GM13976 (cell line): ENCODE results near the gene QTRT2.

Source experiments
- DNase-seq: peaks from one replicate; pipeline ENCODE4 v3.0.0; 2012; ENCODE audit warnings: low spot score
- in situ Hi-C: fragments of 300-500 bp; cut with MboI; formaldehyde crosslinking; loops from one replicate; pipeline ENCODE4 v1.12.0; 2022; ENCODE audit warnings: low sequenced_read_pairs, mixed read lengths, inconsistent platforms; ENCODE audit not compliant: unreplicated experiment
- TF ChIP-seq, protein P1 (sequence below): IDR thresholded peaks from 2 replicates; pipeline ENCODE4 v1.5.1; 2012; ENCODE audit warnings: borderline replicate concordance, mild to moderate bottlenecking; ENCODE audit not compliant: insufficient read depth; ENCODE audit errors: extremely low read depth, missing control alignments, control extremely low read depth

The QTRT2 gene

DNA sequence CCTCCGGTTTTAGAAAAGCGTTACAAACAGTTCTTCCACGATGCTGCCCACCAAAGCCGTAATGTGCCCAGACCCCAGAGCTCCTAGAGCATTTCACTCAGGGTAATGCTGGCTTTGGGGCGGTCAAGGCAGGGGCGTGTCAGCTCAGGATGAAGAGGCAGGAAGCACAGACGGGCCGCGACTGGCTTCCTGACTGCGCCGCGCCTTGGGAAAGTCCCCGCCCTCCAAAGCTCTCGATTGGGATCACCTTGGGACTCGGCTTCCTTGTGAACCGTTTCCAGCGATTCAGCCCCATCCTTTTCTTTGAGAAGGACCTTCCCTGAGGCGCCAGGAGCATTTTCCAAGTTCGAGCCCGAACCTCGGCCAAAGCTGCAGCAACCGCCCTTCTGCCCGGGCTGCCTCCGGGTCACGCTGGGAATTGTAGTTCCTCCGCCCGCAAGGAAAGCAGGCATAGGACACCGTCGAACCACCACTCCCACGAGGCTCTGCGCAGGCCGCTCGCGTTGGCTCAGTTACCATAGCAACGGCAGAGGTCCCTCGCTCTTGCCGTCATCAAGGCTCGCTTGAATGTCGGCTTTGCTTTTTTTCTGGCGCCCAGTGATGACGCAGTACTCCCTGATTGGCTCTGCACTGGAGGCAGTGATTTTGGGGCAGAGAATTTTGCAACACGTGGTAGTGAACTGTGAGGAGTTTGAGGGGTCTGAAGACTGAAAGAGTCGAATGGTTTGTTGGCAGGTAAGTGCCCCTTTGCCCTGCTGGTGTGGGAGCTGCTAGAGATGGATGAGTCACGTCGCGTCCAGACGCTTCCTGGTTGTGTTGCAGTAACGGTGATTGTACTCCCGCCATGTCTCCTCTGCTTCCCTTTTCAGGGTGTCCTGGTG lies at the start of gene QTRT2, which contains the start of gene CCDC191:
Gene QTRT2 (plus strand): TSS at position 608 of the 881 bp plus-strand sequence. CDS start 8,521 bp downstream, outside the sequence.
Gene CCDC191 (minus strand): TSS at position 397 of the 881 bp plus-strand sequence. CDS start 60 bp downstream, at position 337.
- peak; percentile 92 for DNase-seq
- in situ Hi-C loops = no loop called here
- TF ChIP-seq, protein P1, sequence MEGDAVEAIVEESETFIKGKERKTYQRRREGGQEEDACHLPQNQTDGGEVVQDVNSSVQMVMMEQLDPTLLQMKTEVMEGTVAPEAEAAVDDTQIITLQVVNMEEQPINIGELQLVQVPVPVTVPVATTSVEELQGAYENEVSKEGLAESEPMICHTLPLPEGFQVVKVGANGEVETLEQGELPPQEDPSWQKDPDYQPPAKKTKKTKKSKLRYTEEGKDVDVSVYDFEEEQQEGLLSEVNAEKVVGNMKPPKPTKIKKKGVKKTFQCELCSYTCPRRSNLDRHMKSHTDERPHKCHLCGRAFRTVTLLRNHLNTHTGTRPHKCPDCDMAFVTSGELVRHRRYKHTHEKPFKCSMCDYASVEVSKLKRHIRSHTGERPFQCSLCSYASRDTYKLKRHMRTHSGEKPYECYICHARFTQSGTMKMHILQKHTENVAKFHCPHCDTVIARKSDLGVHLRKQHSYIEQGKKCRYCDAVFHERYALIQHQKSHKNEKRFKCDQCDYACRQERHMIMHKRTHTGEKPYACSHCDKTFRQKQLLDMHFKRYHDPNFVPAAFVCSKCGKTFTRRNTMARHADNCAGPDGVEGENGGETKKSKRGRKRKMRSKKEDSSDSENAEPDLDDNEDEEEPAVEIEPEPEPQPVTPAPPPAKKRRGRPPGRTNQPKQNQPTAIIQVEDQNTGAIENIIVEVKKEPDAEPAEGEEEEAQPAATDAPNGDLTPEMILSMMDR = no peak

DNA sequence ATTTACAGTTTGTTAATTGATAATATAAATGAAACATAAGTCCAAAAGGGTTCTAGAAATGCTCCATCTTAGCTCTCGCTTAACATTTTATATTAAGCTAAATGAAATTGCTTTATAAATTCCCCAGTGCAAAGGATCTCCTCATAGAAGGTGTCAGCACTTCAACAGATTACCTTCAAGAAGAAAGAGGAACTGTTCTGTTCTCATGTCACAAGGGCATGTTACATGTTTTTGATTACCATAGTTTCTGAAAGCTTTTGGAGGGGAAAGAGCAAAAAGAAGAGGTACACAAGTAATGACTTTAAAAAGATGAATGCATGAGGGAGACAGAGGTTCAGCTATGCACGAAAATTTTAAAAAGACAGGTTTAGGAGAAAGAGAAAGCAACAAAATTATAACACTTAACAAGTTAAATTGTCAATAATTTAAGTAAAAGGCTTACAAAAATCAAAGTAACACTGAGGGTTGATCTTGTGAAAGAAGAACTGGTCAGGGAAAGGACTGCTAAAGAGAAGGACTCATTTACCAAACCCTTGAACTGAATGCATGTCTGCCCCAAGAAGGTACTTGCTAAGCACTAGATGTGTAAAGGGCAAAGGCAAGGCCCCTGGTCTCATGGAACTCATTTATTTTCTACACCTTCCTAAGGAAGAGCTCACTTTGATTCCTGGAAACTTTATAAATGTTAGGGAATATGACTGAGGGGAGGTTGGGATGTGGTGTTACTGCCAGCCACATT lies 45.3 kb upstream of the QTRT2 start:
- in situ Hi-C loops = no loop called here
- peak; percentile 20 for DNase-seq
- TF ChIP-seq, protein P1 = no peak

DNA sequence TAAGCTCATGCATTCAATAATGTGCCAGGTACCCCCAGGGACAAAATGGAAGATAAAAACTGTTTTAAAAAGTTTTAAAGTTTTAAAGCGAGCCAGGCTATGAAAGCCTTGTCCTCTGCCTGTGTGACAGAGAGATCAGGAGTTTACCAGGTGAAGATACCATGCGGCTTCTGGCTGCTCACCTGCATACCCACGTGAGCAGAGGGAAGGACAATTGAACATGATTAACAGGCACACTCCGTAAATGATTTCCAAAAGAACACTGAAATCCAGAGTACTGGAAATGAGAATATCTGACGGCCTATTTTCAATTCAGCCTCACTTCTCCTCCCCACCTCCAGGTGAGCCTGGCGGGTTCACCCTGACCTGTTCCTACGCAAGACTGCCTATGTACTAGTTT lies 42.3 kb upstream of the QTRT2 start:
- DNase-seq = no peak
- TF ChIP-seq, protein P1 = no peak
- in situ Hi-C loops = no loop called here

DNA sequence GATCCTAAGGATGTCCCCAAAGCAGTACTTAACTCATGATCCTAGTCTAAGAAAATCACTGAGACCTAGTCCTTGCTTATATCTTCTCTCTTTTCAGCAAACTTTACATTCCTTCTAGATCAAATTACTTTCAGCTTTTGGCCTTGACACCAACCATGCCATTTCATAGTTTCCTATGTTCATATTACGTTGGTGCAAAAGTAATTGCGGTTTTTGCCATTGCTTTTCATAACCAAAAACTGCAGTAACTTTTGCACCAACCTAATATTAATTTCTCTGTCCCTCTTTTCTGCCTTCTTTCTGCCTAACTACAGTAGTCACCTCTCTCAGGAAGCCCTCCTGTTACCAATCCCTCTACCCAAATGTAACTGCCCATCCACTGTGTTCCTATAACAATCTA lies 37.1 kb upstream of the QTRT2 start:
- no peak for DNase-seq
- in situ Hi-C loops = no loop called here
- TF ChIP-seq, protein P1 = no peak

DNA sequence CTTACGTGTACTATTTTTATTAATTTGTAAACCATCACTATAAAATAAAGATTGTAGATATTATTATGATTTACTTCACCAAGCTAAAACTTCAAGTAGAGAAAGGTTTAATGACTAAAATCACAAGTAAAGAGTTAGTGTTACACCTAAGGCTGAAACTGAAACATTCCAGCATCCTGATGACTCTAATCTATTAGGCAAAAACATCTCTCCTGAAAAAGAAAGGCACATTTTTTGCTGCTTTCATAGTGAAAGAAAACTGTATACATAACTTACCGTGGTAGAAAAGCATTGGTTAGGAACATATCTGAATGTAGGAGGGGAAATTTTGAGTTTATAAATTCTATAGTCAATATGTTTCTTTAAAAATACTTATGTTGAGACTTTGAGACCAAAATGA lies 35.6 kb upstream of the QTRT2 start:
- in situ Hi-C loops = no loop called here
- no peak for DNase-seq
- TF ChIP-seq, protein P1 = no peak

DNA sequence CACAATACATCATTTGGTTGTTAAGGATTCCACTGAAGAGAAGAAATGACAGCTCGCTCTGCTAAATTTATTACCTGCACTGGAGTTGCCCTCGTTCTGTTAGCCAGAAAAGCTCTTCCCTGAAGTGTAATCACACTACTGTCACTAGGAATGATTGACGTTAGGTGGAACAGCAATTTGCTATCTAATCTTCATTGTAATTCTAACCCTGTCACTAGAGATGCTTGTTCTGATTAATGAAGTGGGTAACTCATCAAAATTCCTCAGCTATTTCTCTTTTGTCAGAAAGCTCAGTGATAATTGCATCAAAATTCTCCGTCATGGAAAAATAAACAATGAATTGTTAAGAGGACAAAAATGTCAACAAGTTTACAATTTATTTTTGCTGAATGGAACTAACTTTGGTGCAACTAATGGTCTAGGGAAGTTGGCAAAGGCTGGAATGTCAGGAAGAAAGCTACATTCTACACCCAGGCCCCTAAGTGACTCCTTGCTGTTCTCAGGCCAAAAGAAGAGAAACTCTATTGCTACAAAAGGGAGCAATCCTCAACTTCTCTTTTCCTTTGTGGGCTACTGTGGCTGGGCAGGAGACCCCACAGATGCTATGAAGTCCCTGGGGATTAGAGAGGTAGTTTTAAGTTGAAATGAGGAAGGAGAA lies 34.3 kb upstream of the QTRT2 start:
- TF ChIP-seq, protein P1 = no peak
- no peak for DNase-seq
- in situ Hi-C loops = no loop called here
